IMR-90 (cell line): ENCODE measurements around the gene RAB33B. TPM values are rescaled to one million over a fixed set of nuclear protein-coding genes. Genes with fewer than 3 reads are reported as not detected.

Experiments
- ATAC-seq: fragments of 200-7000 bp; cut with Tn5 transposase; 2 replicates; pipeline ENCODE4 v1.9.1; 2020; ENCODE audit warnings: low read depth, mild to moderate bottlenecking, moderate library complexity
- BruUV-seq: library from RNA; stranded (reverse); fragments of 400-500 nt; replicated peaks from 2 replicates; lab custom pipeline; 2021; lab: Mats Ljungman, UMichigan
- CTCF ChIA-PET: fragments of 300-600 bp; formaldehyde crosslinking; extraction: SDS; loops from one replicate; lab custom pipeline; 2021; ENCODE audit warnings: antibody characterized with exemption; lab: Yijun Ruan, JAX
- POLR2A ChIA-PET: fragments of 300-600 bp; sonication (Branson Sonifier 250); formaldehyde crosslinking; loops from one replicate; lab custom pipeline; 2022; ENCODE audit warnings: antibody characterized with exemption; ENCODE audit not compliant: unreplicated experiment; lab: Charles Lee
- DNase-seq: peaks from one replicate; pipeline ENCODE4 v3.0.0; 2013
- H2AFZ ChIP-seq: replicated peaks from 2 replicates; pipeline ENCODE3; 2013; ENCODE audit warnings: low read length, mild to moderate bottlenecking; ENCODE audit not compliant: poor library complexity
- H2AK5ac ChIP-seq: 2 replicates; pipeline ENCODE4 v1.6.1; 2013; ENCODE audit warnings: low read depth, low read length, inconsistent platforms
- H2AK9ac ChIP-seq: replicated peaks from 2 replicates; pipeline ENCODE3; 2013; ENCODE audit warnings: mild to moderate bottlenecking, low read depth, low read length, moderate library complexity; ENCODE audit not compliant: poor library complexity
- H2BK120ac ChIP-seq: 2 replicates; pipeline ENCODE4 v1.6.1; 2013; ENCODE audit warnings: low read depth, low read length, inconsistent platforms
- H2BK15ac ChIP-seq: 3 replicates; pipeline ENCODE4 v1.6.1; 2013; ENCODE audit warnings: low read depth, low read length, inconsistent platforms
- H2BK20ac ChIP-seq: 2 replicates; pipeline ENCODE4 v1.6.1; 2013; ENCODE audit warnings: low read depth, mild to moderate bottlenecking, inconsistent platforms, low read length, moderate library complexity
- H2BK5ac ChIP-seq: 2 replicates; pipeline ENCODE4 v1.6.1; 2013; ENCODE audit warnings: mild to moderate bottlenecking, low read depth, low read length, inconsistent platforms; ENCODE audit not compliant: poor library complexity, severe bottlenecking
- H3K14ac ChIP-seq: replicated peaks from 2 replicates; pipeline ENCODE4 v1.6.1; 2013; ENCODE audit warnings: low read depth, low read length, inconsistent platforms
- H3K18ac ChIP-seq: 2 replicates; pipeline ENCODE4 v1.6.1; 2013; ENCODE audit warnings: low read depth, low read length, control low read depth
- H3K23ac ChIP-seq: 2 replicates; pipeline ENCODE4 v1.6.1; 2013; ENCODE audit warnings: low read depth, low read length, inconsistent platforms
- H3K27ac ChIP-seq: 2 replicates; pipeline ENCODE4 v1.5.1; 2013; ENCODE audit warnings: mild to moderate bottlenecking, control low read depth, low read length; ENCODE audit not compliant: insufficient read depth
- H3K27me3 ChIP-seq: 2 replicates; pipeline ENCODE4 v1.6.1; 2013; ENCODE audit warnings: low read length; ENCODE audit not compliant: control insufficient read depth, insufficient read depth
- H3K36me3 ChIP-seq: 2 replicates; pipeline ENCODE4 v1.6.1; 2013; ENCODE audit warnings: low read length, mixed read lengths; ENCODE audit not compliant: control insufficient read depth, insufficient read depth
- H3K4ac ChIP-seq: 2 replicates; pipeline ENCODE4 v1.6.1; 2013; ENCODE audit warnings: low read depth, low read length, inconsistent platforms
- H3K4me1 ChIP-seq: 2 replicates; pipeline ENCODE4 v1.6.1; 2013; ENCODE audit warnings: low read length, mixed read lengths; ENCODE audit not compliant: control insufficient read depth, insufficient read depth
- H3K4me2 ChIP-seq: 2 replicates; pipeline ENCODE4 v1.6.1; 2013; ENCODE audit warnings: low read depth, mild to moderate bottlenecking, control low read depth, low read length, moderate library complexity
- H3K4me3 ChIP-seq: 2 replicates; pipeline ENCODE4 v1.5.1; 2013; ENCODE audit warnings: low read depth, mild to moderate bottlenecking, control low read depth, low read length, moderate library complexity; ENCODE audit not compliant: insufficient read depth
- H3K56ac ChIP-seq: 2 replicates; pipeline ENCODE4 v1.6.1; 2013; ENCODE audit warnings: low read length, inconsistent platforms; ENCODE audit not compliant: insufficient read depth; ENCODE audit errors: extremely low read depth
- H3K79me1 ChIP-seq, 2 experiments: 2 replicates each; pipeline ENCODE4 v1.6.1; 2013; ENCODE audit warnings: low read length in 2 of 2, inconsistent platforms in 1 of 2, low read depth in 1 of 2
- H3K9ac ChIP-seq: 2 replicates; pipeline ENCODE4 v1.6.1; 2013; ENCODE audit warnings: low read depth, low read length, control low read depth
- H3K9me1 ChIP-seq: 2 replicates; pipeline ENCODE4 v1.6.1; 2013; ENCODE audit warnings: low read length, inconsistent platforms; ENCODE audit not compliant: insufficient read depth
- H3K9me3 ChIP-seq: 2 replicates; pipeline ENCODE4 v1.6.1; 2013; ENCODE audit warnings: low read length; ENCODE audit not compliant: control insufficient read depth, insufficient read depth
- H4K20me1 ChIP-seq: 2 replicates; pipeline ENCODE4 v1.6.1; 2013; ENCODE audit warnings: low read length, inconsistent platforms; ENCODE audit not compliant: insufficient read depth
- H4K5ac ChIP-seq: 2 replicates; pipeline ENCODE4 v1.6.1; 2013; ENCODE audit warnings: mild to moderate bottlenecking, low read depth, low read length, control low read depth
- H4K8ac ChIP-seq, 2 experiments: 2 replicates each; pipeline ENCODE4 v1.6.1; 2013; ENCODE audit warnings: low read depth in 2 of 2, low read length in 2 of 2, control low read depth in 1 of 2, inconsistent platforms in 1 of 2
- H4K91ac ChIP-seq: 2 replicates; pipeline ENCODE4 v1.6.1; 2013; ENCODE audit warnings: low read depth, low read length, inconsistent platforms; ENCODE audit not compliant: insufficient read depth
- BHLHE40 ChIP-seq: fragments of 150-350 bp; IDR thresholded peaks from 2 replicates; pipeline ENCODE4 v1.6.1; 2016; ENCODE audit warnings: mild to moderate bottlenecking, low read depth, low read length
- CEBPB ChIP-seq: IDR thresholded peaks from 2 replicates; pipeline ENCODE4 v1.6.1; 2012; ENCODE audit warnings: low read depth, low read length, improper control_type of control experiment
- CHD1 ChIP-seq: IDR thresholded peaks from 2 replicates; pipeline ENCODE4 v1.6.1; 2012; ENCODE audit warnings: low read depth, low read length, improper control_type of control experiment
- FOS ChIP-seq: fragments of 150-350 bp; IDR thresholded peaks from 2 replicates; pipeline ENCODE4 v1.6.1; 2016; ENCODE audit warnings: low read depth, low read length
- MAFK ChIP-seq: IDR thresholded peaks from 2 replicates; pipeline ENCODE4 v1.6.1; 2012; ENCODE audit warnings: low read depth, low read length, improper control_type of control experiment
- MAZ ChIP-seq: IDR thresholded peaks from 2 replicates; pipeline ENCODE4 v1.6.1; 2012; ENCODE audit warnings: low read depth, mild to moderate bottlenecking, low read length, improper control_type of control experiment, moderate library complexity, borderline replicate concordance
- MXI1 ChIP-seq: IDR thresholded peaks from 2 replicates; pipeline ENCODE4 v1.6.1; 2012; ENCODE audit warnings: low read depth, mild to moderate bottlenecking, low read length, moderate library complexity, borderline replicate concordance
- NFE2L2 ChIP-seq: fragments of 150-350 bp; IDR thresholded peaks from 2 replicates; pipeline ENCODE4 v1.6.1; 2016; ENCODE audit warnings: low read depth, mild to moderate bottlenecking, low read length
- POLR2A ChIP-seq: IDR thresholded peaks from 2 replicates; pipeline ENCODE4 v1.6.1; 2012; ENCODE audit warnings: mild to moderate bottlenecking, low read depth, low read length
- RAD21 ChIP-seq: IDR thresholded peaks from 2 replicates; pipeline ENCODE4 v1.6.1; 2012; ENCODE audit warnings: low read length, improper control_type of control experiment
- RCOR1 ChIP-seq: IDR thresholded peaks from 2 replicates; pipeline ENCODE4 v1.6.1; 2012; ENCODE audit warnings: mild to moderate bottlenecking, low read length, improper control_type of control experiment; ENCODE audit not compliant: insufficient replicate concordance
- RFX5 ChIP-seq: IDR thresholded peaks from 2 replicates; pipeline ENCODE4 v1.8.0; 2012; ENCODE audit warnings: low read depth, mild to moderate bottlenecking, low read length, moderate library complexity
- SMC3 ChIP-seq: fragments of 150-350 bp; IDR thresholded peaks from 2 replicates; pipeline ENCODE4 v1.6.1; 2016; ENCODE audit warnings: low read depth, mild to moderate bottlenecking, antibody characterized with exemption, low read length, moderate library complexity
- WGBS, 2 experiments: methylation state at CpG; one replicate each; pipeline versions ENCODE4 v1.1.5 to v1.1.7; 2013; ENCODE audit warnings: missing lambda C conversion rate in 2 of 2; ENCODE audit not compliant: insufficient read length in 1 of 2; ENCODE audit errors: extremely low coverage in 2 of 2; 5-methylcytosine and 5-hydroxymethylcytosine counted together
- dilution Hi-C: fragments of 300-500 bp; cut with HindIII; formaldehyde crosslinking; loops from one replicate; pipeline ENCODE4 v1.14.3; 2018; ENCODE audit warnings: low sequenced_read_pairs; ENCODE audit not compliant: unreplicated experiment
- in situ Hi-C: fragments of 300-500 bp; cut with MboI; formaldehyde crosslinking; loops from 3 replicates; pipeline ENCODE4 v1.14.3; 2019; ENCODE audit warnings: low sequenced_read_pairs, inconsistent platforms, mixed read lengths
- intact Hi-C: fragments of 100-400 bp; cut with micrococcal nuclease; formaldehyde crosslinking; loops from 2 replicates; pipeline ENCODE4 v1.10.0; 2022
- polyA plus RNA-seq, 3 experiments: library from polyadenylated mRNA; depleted of rRNA; stranded (reverse); fragments of >200 nt; gene quantifications; 2 replicates each; pipeline ENCODE4 v1.2.3, GENCODE V29; 2012; ENCODE audit warnings: low replicate concordance in 1 of 3
- total RNA-seq: library from RNA; depleted of rRNA; stranded (reverse); fragments of >200 nt; gene quantifications from 2 replicates; pipeline ENCODE4 v1.2.3, GENCODE V29; 2012
- TF ChIP-seq, protein P1 (sequence below): fragments of 150-350 bp; IDR thresholded peaks from 2 replicates; pipeline ENCODE4 v1.6.1; 2016; ENCODE audit warnings: low read depth, mild to moderate bottlenecking, low read length, moderate library complexity, borderline replicate concordance
- TF ChIP-seq, protein P2 (sequence below): fragments of 150-350 bp; IDR thresholded peaks from 2 replicates; pipeline ENCODE4 v1.6.1; 2017; ENCODE audit warnings: mild to moderate bottlenecking, antibody characterized with exemption, low read length, low read depth
- TF ChIP-seq, protein P3 (sequence below): conservative IDR thresholded peaks from 2 replicates; pipeline ENCODE4 v1.5.1; 2012; ENCODE audit warnings: mild to moderate bottlenecking, low read depth, low read length, improper control_type of control experiment

The RAB33B gene
- total and polyA plus RNA-seq, 2 of the 4 experiments (the other 2 are of a cell fraction) = 3.7 to 7.3 TPM

GRCh38 chr4:139492429-139492828 is 38.5 kb downstream of the RAB33B start:
- CTCF ChIA-PET = no interaction called here
- intact Hi-C loops = no loop called here

More at GRCh38 chr4:139492429-139492828, 38.5 kb downstream of the RAB33B start:
- Histone ChIP-seq H3K9me3 (no peaks in the 10 kb centered on the region), H2BK20ac (no peak overlapping the region), H2AFZ (no peak overlapping the region), H3K14ac (no peak overlapping the region), H3K4me2 (no peak overlapping the region), H3K27me3 (no peaks in the 10 kb centered on the region), H3K56ac (no peak overlapping the region), H2AK9ac (no peak overlapping the region), H2BK5ac (no peak overlapping the region), H3K4ac (no peak overlapping the region), H3K4me3 (no peak overlapping the region), H4K91ac (no peak overlapping the region), H3K18ac (no peak overlapping the region), H2BK120ac (no peak overlapping the region), H3K4me1 (no peaks in the 10 kb centered on the region), H3K9me1 (no peaks in the 10 kb centered on the region), H4K5ac (no peak overlapping the region), H3K79me1 (no peaks in the 10 kb centered on the region), H2BK15ac (no peak overlapping the region), H3K9ac (no peak overlapping the region), H3K36me3 (no peaks in the 10 kb centered on the region), H3K23ac (no peak overlapping the region), H2AK5ac (no peak overlapping the region), H3K27ac (no peak overlapping the region), H4K8ac (no peak overlapping the region), H4K20me1 (no peaks in the 10 kb centered on the region)
- dilution Hi-C loops (no loop called here), in situ Hi-C loops (no loop called here)
- BruUV-seq = no TSS peak
- no peak for DNase-seq
- POLR2A ChIA-PET = no interaction called here
- no peak for TF ChIP-seq CEBPB
- no peak for TF ChIP-seq BHLHE40
- no peak for TF ChIP-seq RCOR1
- TF ChIP-seq MAZ = no peak
- no peak for TF ChIP-seq RAD21
- TF ChIP-seq RFX5 = no peak
- no peak for TF ChIP-seq SMC3
- TF ChIP-seq, protein P1, sequence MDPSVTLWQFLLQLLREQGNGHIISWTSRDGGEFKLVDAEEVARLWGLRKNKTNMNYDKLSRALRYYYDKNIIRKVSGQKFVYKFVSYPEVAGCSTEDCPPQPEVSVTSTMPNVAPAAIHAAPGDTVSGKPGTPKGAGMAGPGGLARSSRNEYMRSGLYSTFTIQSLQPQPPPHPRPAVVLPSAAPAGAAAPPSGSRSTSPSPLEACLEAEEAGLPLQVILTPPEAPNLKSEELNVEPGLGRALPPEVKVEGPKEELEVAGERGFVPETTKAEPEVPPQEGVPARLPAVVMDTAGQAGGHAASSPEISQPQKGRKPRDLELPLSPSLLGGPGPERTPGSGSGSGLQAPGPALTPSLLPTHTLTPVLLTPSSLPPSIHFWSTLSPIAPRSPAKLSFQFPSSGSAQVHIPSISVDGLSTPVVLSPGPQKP = no peak
- TF ChIP-seq MXI1 = no peak
- TF ChIP-seq POLR2A = no peak
- TF ChIP-seq MAFK = no peak
- TF ChIP-seq, protein P2, sequence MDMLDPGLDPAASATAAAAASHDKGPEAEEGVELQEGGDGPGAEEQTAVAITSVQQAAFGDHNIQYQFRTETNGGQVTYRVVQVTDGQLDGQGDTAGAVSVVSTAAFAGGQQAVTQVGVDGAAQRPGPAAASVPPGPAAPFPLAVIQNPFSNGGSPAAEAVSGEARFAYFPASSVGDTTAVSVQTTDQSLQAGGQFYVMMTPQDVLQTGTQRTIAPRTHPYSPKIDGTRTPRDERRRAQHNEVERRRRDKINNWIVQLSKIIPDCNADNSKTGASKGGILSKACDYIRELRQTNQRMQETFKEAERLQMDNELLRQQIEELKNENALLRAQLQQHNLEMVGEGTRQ = no peak
- no peak for TF ChIP-seq NFE2L2
- no peak for TF ChIP-seq CHD1
- TF ChIP-seq, protein P3, sequence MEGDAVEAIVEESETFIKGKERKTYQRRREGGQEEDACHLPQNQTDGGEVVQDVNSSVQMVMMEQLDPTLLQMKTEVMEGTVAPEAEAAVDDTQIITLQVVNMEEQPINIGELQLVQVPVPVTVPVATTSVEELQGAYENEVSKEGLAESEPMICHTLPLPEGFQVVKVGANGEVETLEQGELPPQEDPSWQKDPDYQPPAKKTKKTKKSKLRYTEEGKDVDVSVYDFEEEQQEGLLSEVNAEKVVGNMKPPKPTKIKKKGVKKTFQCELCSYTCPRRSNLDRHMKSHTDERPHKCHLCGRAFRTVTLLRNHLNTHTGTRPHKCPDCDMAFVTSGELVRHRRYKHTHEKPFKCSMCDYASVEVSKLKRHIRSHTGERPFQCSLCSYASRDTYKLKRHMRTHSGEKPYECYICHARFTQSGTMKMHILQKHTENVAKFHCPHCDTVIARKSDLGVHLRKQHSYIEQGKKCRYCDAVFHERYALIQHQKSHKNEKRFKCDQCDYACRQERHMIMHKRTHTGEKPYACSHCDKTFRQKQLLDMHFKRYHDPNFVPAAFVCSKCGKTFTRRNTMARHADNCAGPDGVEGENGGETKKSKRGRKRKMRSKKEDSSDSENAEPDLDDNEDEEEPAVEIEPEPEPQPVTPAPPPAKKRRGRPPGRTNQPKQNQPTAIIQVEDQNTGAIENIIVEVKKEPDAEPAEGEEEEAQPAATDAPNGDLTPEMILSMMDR = no peak
- no peak for TF ChIP-seq FOS
- ATAC-seq = no peak
- 92% methylated on average over 2 of the region's 2 CpGs; no CpG with 5 or more reads in 1 of the 2 experiments for WGBS, 2 experiments
